ENCODE results near the gene SLITRK5. TPM values are rescaled to one million over a fixed set of nuclear protein-coding genes. Genes with fewer than 3 reads are reported as not detected.

SLITRK5 gene
- total RNA-seq, 6 experiments from 2014 or later, result not detected

DNA sequence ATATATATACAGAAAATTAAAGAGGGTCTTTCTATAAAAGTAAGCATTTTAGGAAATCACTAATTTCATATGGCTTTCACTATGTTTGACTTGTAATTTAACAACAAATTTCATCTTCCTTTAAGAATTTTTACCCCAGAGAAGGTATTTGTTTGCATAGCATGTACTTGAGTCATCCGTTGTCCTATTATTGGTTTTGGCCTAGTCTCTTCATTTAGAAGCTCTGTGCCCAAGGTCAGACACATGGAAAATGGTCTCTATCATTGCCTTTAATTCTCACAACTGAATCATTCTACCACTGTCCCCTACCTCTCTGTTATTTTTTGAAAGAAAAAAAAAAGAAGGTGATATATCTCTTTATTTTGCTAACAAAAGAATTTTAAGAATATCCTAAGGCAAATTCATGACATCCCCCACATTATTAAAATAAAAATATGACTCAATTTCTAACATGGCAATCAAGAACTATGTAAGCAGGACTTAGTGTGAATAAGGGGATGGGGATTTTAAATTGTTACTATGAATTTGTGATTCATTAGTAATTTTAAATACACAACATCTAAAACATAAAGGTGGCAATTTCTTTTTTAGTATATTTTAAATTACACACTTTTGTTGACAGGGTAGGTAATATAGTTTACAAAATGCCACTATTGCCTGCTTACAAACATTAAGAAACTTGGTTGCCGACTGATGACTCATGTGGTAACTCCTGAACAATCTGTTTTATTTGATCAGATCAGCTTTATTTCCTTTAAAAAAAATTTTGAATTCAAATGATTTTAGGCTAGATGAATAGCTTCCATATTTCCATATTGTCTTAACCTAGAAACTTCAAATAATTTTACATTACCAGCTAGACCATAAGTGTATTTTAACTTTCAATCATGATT lies 13.9 kb downstream of the SLITRK5 start:
- Mint-ChIP-seq H3K27me3 (ENCODE audit: insufficient read depth) (no peaks in the 10 kb centered on the region), H3K4me3 (no peak overlapping the region), H3K27ac (no peak overlapping the region), H3K4me1 (ENCODE audit: low read depth) (no peaks in the 10 kb centered on the region), H3K9me3 (no peaks in the 10 kb centered on the region), H3K36me3 (ENCODE audit: low read depth) (no peaks in the 10 kb centered on the region)
- DNase-seq, result no peak
- TF ChIP-seq, protein P1, sequence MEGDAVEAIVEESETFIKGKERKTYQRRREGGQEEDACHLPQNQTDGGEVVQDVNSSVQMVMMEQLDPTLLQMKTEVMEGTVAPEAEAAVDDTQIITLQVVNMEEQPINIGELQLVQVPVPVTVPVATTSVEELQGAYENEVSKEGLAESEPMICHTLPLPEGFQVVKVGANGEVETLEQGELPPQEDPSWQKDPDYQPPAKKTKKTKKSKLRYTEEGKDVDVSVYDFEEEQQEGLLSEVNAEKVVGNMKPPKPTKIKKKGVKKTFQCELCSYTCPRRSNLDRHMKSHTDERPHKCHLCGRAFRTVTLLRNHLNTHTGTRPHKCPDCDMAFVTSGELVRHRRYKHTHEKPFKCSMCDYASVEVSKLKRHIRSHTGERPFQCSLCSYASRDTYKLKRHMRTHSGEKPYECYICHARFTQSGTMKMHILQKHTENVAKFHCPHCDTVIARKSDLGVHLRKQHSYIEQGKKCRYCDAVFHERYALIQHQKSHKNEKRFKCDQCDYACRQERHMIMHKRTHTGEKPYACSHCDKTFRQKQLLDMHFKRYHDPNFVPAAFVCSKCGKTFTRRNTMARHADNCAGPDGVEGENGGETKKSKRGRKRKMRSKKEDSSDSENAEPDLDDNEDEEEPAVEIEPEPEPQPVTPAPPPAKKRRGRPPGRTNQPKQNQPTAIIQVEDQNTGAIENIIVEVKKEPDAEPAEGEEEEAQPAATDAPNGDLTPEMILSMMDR (IDR thresholded peaks at IDR 0.05), result no peak

DNA sequence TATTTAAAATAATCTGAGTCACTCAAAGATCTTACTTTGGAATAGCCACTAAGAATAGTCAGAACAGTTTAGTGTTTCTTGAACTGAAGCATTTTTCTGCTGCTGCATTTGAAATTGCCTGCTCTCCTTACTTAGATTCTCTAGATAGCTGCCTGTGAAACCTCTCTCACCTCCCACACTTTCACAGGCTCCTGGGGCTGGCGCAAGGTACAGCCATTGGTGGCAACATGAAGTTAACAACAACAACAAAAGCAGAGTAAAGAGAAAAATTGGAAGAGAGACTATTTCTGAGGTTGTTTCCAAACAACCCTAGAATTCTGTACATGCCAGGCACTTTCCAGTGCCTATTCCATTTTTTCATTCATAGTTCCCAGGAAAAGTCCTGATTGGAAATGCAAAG lies 25.3 kb downstream of the SLITRK5 start:
- H3K27ac Mint-ChIP-seq, result no peak overlapping the region
- H3K27me3 Mint-ChIP-seq (ENCODE audit: insufficient read depth), result no peaks in the 10 kb centered on the region
- DNase-seq, result no peak
- H3K36me3 Mint-ChIP-seq (ENCODE audit: low read depth), result no peaks in the 10 kb centered on the region
- H3K4me3 Mint-ChIP-seq, result no peak overlapping the region
- H3K4me1 Mint-ChIP-seq (ENCODE audit: low read depth), result no peaks in the 10 kb centered on the region
- no peaks in the 10 kb centered on the region for H3K9me3 Mint-ChIP-seq
- TF ChIP-seq, protein P1 (IDR thresholded peaks at IDR 0.05), result no peak

DNA sequence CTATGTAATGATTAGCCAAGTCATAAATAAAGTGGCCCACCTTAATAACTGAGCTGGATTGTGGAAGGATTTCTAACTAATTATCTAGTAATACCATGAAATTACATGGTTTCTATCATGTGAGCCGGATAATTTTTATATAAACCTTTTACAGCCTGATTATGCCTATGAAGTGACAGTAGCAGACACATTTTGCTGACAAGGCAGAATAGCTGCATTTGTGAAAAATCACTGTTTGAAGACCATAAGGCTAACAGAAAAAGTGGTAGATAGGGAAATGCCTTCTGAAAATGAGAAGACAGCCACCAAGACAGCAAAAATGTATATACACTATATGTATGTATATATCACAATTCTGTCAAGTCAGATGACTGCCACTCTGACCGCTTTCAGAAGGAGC lies 27.1 kb downstream of the SLITRK5 start:
- Mint-ChIP-seq H3K9me3 (peaks cover 4% of the 10 kb centered on the region; the same call in 1 of the 2 replicates), H3K27me3 (ENCODE audit: insufficient read depth) (no peaks in the 10 kb centered on the region), H3K36me3 (ENCODE audit: low read depth) (no peaks in the 10 kb centered on the region), H3K27ac (no peak overlapping the region), H3K4me3 (no peak overlapping the region), H3K4me1 (ENCODE audit: low read depth) (no peaks in the 10 kb centered on the region)
- TF ChIP-seq, protein P1 (IDR thresholded peaks at IDR 0.05), result no peak
- DNase-seq, result no peak

DNA sequence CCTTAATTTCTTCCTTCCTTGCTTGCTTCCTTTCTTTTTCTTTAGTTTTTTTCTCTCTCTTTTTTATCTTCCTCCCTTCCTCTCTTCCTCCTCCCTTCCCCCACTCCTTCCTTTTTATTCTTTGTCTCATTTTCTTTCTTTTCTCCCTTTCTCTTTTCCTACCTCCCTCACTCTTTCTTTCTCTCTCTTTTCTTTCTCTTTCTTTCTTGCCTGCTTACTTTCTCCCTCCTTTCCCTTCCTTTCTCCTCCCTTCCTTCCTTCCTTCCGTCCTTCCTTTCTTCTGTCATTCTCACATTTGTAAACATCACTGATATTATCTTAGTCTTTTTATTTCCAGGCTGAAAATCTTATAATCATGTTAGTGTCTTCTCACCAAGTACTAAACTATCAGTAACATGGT lies 38.8 kb downstream of the SLITRK5 start:
- DNase-seq, result no peak
- peaks cover 4% of the 10 kb centered on the region; the same call in 1 of the 2 replicates for H3K27me3 Mint-ChIP-seq (ENCODE audit: insufficient read depth)
- H3K9me3 Mint-ChIP-seq, result peaks cover 39% of the 10 kb centered on the region
- TF ChIP-seq, protein P1 (IDR thresholded peaks at IDR 0.05), result no peak
- no peaks in the 10 kb centered on the region for H3K4me1 Mint-ChIP-seq (ENCODE audit: low read depth)
- no peaks in the 10 kb centered on the region for H3K36me3 Mint-ChIP-seq (ENCODE audit: low read depth)
- no peak overlapping the region for H3K27ac Mint-ChIP-seq
- no peak overlapping the region for H3K4me3 Mint-ChIP-seq

DNA sequence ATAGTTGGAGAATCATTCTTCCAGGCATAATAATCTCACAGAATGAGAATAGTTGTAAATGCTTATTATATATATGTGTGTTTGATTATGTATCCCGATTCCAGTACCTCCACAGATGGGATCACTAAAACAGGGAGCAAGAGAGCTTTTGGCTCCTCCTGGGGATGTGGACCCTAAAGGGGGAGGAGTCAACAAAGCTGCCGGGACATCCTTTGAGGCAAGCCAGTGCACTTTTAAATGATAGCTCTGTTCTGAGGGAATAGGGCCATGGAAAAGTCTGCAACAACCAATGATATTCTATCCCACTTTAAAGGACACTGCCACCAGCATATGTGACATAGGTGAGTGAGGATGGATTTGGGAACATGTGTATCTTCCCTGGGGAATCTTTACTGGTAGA lies 40.8 kb downstream of the SLITRK5 start:
- Mint-ChIP-seq H3K27me3 (ENCODE audit: insufficient read depth) (peaks cover 4% of the 10 kb centered on the region; the same call in 1 of the 2 replicates), H3K9me3 (peaks cover 33% of the 10 kb centered on the region), H3K4me3 (no peak overlapping the region), H3K4me1 (ENCODE audit: low read depth) (no peaks in the 10 kb centered on the region), H3K36me3 (ENCODE audit: low read depth) (no peaks in the 10 kb centered on the region), H3K27ac (no peak overlapping the region)
- TF ChIP-seq, protein P1 (IDR thresholded peaks at IDR 0.05), result no peak
- DNase-seq, result no peak

Measured in HFFc6 (cell line).